OCI-LY7 (cell line): ENCODE data around the gene RBP3. TPM values are rescaled to one million over a fixed set of nuclear protein-coding genes. Genes with fewer than 3 reads are reported as not detected.

ENCODE experiments used
- BruUV-seq: library from RNA; stranded (reverse); fragments of 400-500 nt; replicated peaks from 2 replicates; lab custom pipeline; 2021; lab: Mats Ljungman, UMichigan
- CTCF ChIA-PET: fragments of 300-600 bp; sonication (Branson Sonifier 250); formaldehyde crosslinking; loops from one replicate; lab custom pipeline; 2022; ENCODE audit warnings: antibody characterized with exemption; ENCODE audit not compliant: unreplicated experiment; lab: Charles Lee
- POLR2A ChIA-PET: fragments of 300-600 bp; sonication (Branson Sonifier 250); formaldehyde crosslinking; loops from one replicate; lab custom pipeline; 2022; ENCODE audit warnings: antibody characterized with exemption; lab: Charles Lee
- DNase-seq: peaks from one replicate; pipeline ENCODE4 v3.0.0-alpha.2; 2015; ENCODE audit warnings: low spot score
- H2AFZ ChIP-seq: fragments of 200-600 bp; sonication (generic), shearing (Covaris generic); 2 replicates; pipeline ENCODE4 v1.6.1; 2014; ENCODE audit warnings: mild to moderate bottlenecking, antibody characterized with exemption, low read length, moderate library complexity
- H3K27ac ChIP-seq: fragments of 200-600 bp; sonication (generic); 2 replicates; pipeline ENCODE4 v1.5.1; 2014; ENCODE audit warnings: mixed run types, low read depth, mild to moderate bottlenecking, moderate library complexity, low read length, inconsistent platforms; ENCODE audit not compliant: poor library complexity, severe bottlenecking
- H3K36me3 ChIP-seq: fragments of 200-600 bp; sonication (generic); 2 replicates; pipeline ENCODE4 v1.6.1; 2014; ENCODE audit warnings: mild to moderate bottlenecking, antibody characterized with exemption, low read length, moderate library complexity, mixed read lengths; ENCODE audit not compliant: insufficient read depth
- H3K4me1 ChIP-seq: fragments of 200-600 bp; sonication (generic); 2 replicates; pipeline ENCODE4 v1.5.1; 2014; ENCODE audit warnings: mild to moderate bottlenecking, low read length; ENCODE audit not compliant: insufficient read depth, poor library complexity, severe bottlenecking
- H3K4me2 ChIP-seq: fragments of 200-600 bp; sonication (generic); 2 replicates; pipeline ENCODE4 v1.6.1; 2014; ENCODE audit warnings: mild to moderate bottlenecking, low read length
- H3K4me3 ChIP-seq: fragments of 200-600 bp; sonication (generic); 2 replicates; pipeline ENCODE4 v1.5.1; 2014; ENCODE audit warnings: mild to moderate bottlenecking, low read depth, low read length; ENCODE audit not compliant: poor library complexity, severe bottlenecking
- H3K79me2 ChIP-seq: fragments of 200-600 bp; sonication (generic); 2 replicates; pipeline ENCODE4 v1.6.1; 2016; ENCODE audit warnings: low read depth, mild to moderate bottlenecking, low read length, moderate library complexity, mixed read lengths; ENCODE audit not compliant: insufficient read depth
- H3K9me2 ChIP-seq: fragments of 200-600 bp; sonication (generic); 2 replicates; pipeline ENCODE4 v1.6.1; 2016; ENCODE audit warnings: mild to moderate bottlenecking, low read length, mixed read lengths; ENCODE audit not compliant: insufficient read depth
- H3K9me3 ChIP-seq: fragments of 200-600 bp; sonication (generic); 2 replicates; pipeline ENCODE4 v1.6.1; 2014; ENCODE audit warnings: mild to moderate bottlenecking, mixed run types, low read length, mixed read lengths
- H4K20me1 ChIP-seq: fragments of 200-600 bp; sonication (generic); 2 replicates; pipeline ENCODE4 v1.6.1; 2014; ENCODE audit warnings: mild to moderate bottlenecking, antibody characterized with exemption, low read length, moderate library complexity, mixed read lengths; ENCODE audit not compliant: insufficient read depth
- EZH2phosphoT487 ChIP-seq: fragments of 200-600 bp; sonication (generic); IDR thresholded peaks from 2 replicates; pipeline ENCODE4 v1.6.1; 2018; ENCODE audit warnings: low read depth, borderline replicate concordance, mild to moderate bottlenecking, mixed run types, antibody characterized with exemption, low read length, moderate library complexity, mixed read lengths
- intact Hi-C: fragments of 100-400 bp; cut with micrococcal nuclease; formaldehyde crosslinking; loops from one replicate; pipeline ENCODE4 v1.10.0; 2022; ENCODE audit not compliant: unreplicated experiment
- total RNA-seq, 2 experiments: library from RNA; depleted of rRNA in 1 of 2; stranded (reverse); fragments of >200 nt in 1 of 2; shearing (Covaris generic) in 1 of 2; gene quantifications; 2 replicates each; pipeline ENCODE4 v1.2.3, GENCODE V29; 2014 to 2022
- TF ChIP-seq, protein P1 (sequence below): fragments of 200-600 bp; sonication (generic); conservative IDR thresholded peaks from 2 replicates; pipeline ENCODE4 v1.5.1; 2014; ENCODE audit warnings: mild to moderate bottlenecking, antibody characterized with exemption, low read length, moderate library complexity, mixed read lengths

RBP3 gene
- total RNA-seq, 2 experiments from 2014 or later = not detected

DNA sequence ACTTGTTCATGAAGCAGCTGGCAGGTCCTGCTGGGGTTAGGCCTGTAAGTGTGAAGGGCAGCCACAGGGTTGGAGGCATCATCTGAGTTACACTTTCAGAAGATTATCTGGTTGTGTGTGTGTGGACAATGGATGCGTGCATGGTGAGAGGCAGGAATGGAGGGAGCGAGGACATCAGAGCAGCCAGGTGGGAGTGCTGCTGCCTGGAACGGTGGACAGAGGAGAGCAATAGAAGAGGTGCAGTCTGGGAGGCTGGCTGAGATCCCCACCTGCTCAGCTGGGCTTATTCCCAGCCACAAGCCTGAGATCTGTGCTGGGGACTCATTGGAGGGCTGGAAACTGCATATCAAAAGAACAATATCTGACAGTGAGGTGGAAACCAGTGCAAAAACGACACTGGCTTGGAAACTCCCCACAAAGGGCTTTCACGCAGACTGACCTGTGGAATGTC is 18.0 kb downstream of the RBP3 start:
- Histone ChIP-seq H3K36me3 (no peaks in the 10 kb centered on the region), H3K27ac (no peak overlapping the region), H3K4me2 (no peak overlapping the region), H3K4me1 (no peaks in the 10 kb centered on the region), H3K9me2 (no peaks in the 10 kb centered on the region), H3K4me3 (no peak overlapping the region), H3K9me3 (no peaks in the 10 kb centered on the region), H3K79me2 (no peaks in the 10 kb centered on the region), H2AFZ (no peak overlapping the region), H4K20me1 (no peaks in the 10 kb centered on the region)
- no TSS peak for BruUV-seq
- TF ChIP-seq, protein P1, sequence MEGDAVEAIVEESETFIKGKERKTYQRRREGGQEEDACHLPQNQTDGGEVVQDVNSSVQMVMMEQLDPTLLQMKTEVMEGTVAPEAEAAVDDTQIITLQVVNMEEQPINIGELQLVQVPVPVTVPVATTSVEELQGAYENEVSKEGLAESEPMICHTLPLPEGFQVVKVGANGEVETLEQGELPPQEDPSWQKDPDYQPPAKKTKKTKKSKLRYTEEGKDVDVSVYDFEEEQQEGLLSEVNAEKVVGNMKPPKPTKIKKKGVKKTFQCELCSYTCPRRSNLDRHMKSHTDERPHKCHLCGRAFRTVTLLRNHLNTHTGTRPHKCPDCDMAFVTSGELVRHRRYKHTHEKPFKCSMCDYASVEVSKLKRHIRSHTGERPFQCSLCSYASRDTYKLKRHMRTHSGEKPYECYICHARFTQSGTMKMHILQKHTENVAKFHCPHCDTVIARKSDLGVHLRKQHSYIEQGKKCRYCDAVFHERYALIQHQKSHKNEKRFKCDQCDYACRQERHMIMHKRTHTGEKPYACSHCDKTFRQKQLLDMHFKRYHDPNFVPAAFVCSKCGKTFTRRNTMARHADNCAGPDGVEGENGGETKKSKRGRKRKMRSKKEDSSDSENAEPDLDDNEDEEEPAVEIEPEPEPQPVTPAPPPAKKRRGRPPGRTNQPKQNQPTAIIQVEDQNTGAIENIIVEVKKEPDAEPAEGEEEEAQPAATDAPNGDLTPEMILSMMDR = no peak
- no peak for TF ChIP-seq EZH2phosphoT487
- ChIA-PET CTCF (no interaction called here), POLR2A (no interaction called here)
- intact Hi-C loops = no loop called here
- DNase-seq = no peak

DNA sequence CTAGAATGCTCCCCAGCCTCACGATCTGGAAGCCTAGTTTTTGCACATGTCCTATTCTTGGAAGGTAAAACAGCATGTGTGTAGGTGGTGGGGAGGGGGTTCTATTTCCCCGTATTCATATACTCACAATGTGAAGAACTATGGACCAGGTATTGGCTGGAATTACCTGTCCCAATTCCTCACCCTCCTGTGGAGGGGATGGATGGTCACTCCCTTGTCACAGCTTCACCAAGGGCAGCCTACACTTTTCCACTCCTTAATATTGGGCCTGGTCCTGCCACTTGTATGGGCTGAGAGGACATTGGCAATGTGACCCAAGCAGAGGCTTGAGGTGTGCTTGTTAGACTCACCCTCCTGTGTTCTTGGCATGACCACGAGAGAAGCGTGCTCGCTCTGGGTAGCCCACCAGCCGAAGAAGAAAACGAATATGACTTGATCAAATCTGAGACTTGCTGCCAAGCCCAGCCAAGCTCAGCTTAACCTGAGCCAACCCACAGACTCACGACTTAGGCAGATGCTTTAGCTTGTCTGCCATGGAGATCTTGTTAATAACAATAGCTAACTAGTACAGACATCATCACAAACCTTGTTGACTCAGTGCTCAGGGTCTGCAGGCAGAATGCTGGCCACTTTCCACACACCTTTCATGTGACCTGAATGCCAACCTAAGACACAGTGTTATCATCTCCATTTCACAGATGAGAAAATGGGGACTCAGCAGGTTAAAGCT is 18.7 kb downstream of the RBP3 start:
- no peak for DNase-seq
- ChIA-PET POLR2A (no interaction called here), CTCF (no interaction called here)
- H3K4me1 ChIP-seq = no peaks in the 10 kb centered on the region
- H3K4me2 ChIP-seq = no peak overlapping the region
- no peak overlapping the region for H3K4me3 ChIP-seq
- H3K36me3 ChIP-seq = no peaks in the 10 kb centered on the region
- H4K20me1 ChIP-seq = no peaks in the 10 kb centered on the region
- H2AFZ ChIP-seq = no peak overlapping the region
- no TSS peak for BruUV-seq
- H3K79me2 ChIP-seq = no peaks in the 10 kb centered on the region
- intact Hi-C loops = no loop called here
- no peak overlapping the region for H3K27ac ChIP-seq
- no peaks in the 10 kb centered on the region for H3K9me2 ChIP-seq
- TF ChIP-seq, protein P1 = no peak
- no peak for TF ChIP-seq EZH2phosphoT487
- H3K9me3 ChIP-seq = no peaks in the 10 kb centered on the region

DNA sequence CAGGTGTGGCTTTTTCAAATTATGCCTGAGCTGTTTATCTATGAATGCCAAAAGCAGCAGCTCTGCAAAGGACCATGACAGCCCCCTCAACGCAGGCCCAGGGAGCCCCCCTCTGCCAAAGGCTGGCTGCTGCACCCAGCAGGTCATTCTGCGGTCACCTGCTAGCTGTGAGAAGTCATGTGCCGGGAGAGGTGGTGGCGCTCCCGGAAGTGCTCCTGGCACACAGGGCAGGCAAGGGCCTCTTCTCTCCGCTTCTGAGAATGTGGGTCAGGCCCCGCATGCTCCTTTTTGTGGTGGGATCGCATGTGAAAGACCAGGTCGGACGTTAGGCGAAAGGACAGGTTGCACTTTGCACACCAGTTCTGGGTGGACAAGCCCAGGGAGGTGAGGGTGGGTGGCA is 19.5 kb downstream of the RBP3 start:
- Histone ChIP-seq H3K4me3 (no peak overlapping the region), H3K4me2 (no peak overlapping the region), H4K20me1 (no peaks in the 10 kb centered on the region), H3K79me2 (no peaks in the 10 kb centered on the region), H2AFZ (no peak overlapping the region), H3K9me2 (no peaks in the 10 kb centered on the region), H3K36me3 (no peaks in the 10 kb centered on the region), H3K27ac (no peak overlapping the region), H3K4me1 (no peaks in the 10 kb centered on the region), H3K9me3 (no peaks in the 10 kb centered on the region)
- DNase-seq = no peak
- intact Hi-C loops = no loop called here
- CTCF ChIA-PET = no interaction called here
- TF ChIP-seq, protein P1 = no peak
- no peak for TF ChIP-seq EZH2phosphoT487
- POLR2A ChIA-PET = no interaction called here
- BruUV-seq = no TSS peak
